ENCODE measurements around the gene EIF2AK2. TPM values are rescaled to one million over a fixed set of nuclear protein-coding genes. Genes with fewer than 3 reads are reported as not detected.

Gene EIF2AK2
- total RNA-seq, 6 donors from 2014 or later: 20.8 to 42.3 (median 29.5) TPM

DNA sequence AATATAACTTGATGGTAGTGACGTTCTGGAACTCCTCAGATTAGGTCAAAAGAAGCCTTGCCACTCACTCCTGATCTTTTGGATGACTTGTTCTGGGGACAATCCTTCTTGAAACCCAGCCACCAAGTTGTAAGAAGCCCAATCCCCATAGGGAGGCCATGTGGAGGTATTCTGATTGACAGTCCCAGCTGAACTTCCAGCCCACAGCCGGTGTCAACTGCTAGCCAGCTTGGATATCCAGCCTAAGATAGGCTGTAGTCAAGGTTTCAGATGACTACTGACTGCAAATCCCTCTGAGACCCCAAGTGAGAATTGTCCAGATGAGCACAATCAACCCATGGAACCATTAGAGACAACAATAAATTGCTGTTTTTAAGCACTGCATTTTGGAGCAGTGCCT is 31.4 kb downstream of the EIF2AK2 start:
- Histone ChIP-seq H3K27me3 (no peaks in the 10 kb centered on the region), H3K4me1 (no peaks in the 10 kb centered on the region), H3K4me3 (no peak overlapping the region), H3K27ac (no peak overlapping the region), H3K9me3 (no peaks in the 10 kb centered on the region), H3K36me3 (peaks cover 21 to 69% (median 36%) of the 10 kb centered on the region in 4 donors)
- TF ChIP-seq, protein P1, sequence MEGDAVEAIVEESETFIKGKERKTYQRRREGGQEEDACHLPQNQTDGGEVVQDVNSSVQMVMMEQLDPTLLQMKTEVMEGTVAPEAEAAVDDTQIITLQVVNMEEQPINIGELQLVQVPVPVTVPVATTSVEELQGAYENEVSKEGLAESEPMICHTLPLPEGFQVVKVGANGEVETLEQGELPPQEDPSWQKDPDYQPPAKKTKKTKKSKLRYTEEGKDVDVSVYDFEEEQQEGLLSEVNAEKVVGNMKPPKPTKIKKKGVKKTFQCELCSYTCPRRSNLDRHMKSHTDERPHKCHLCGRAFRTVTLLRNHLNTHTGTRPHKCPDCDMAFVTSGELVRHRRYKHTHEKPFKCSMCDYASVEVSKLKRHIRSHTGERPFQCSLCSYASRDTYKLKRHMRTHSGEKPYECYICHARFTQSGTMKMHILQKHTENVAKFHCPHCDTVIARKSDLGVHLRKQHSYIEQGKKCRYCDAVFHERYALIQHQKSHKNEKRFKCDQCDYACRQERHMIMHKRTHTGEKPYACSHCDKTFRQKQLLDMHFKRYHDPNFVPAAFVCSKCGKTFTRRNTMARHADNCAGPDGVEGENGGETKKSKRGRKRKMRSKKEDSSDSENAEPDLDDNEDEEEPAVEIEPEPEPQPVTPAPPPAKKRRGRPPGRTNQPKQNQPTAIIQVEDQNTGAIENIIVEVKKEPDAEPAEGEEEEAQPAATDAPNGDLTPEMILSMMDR (IDR thresholded peaks at IDR 0.05): no peak
- no peak for TF ChIP-seq POLR2AphosphoS5 (IDR thresholded peaks at IDR 0.05)
- TF ChIP-seq EP300 (IDR thresholded peaks at IDR 0.05): no peak
- no peak for TF ChIP-seq POLR2A (IDR thresholded peaks at IDR 0.05)
- DNase-seq (no peak), ATAC-seq (ENCODE audit: low FRiP score in 2 of 2) (no peak)
- WGBS, 2 donors: 98 to 100% methylated on average over 2 of the region's 2 CpGs

DNA sequence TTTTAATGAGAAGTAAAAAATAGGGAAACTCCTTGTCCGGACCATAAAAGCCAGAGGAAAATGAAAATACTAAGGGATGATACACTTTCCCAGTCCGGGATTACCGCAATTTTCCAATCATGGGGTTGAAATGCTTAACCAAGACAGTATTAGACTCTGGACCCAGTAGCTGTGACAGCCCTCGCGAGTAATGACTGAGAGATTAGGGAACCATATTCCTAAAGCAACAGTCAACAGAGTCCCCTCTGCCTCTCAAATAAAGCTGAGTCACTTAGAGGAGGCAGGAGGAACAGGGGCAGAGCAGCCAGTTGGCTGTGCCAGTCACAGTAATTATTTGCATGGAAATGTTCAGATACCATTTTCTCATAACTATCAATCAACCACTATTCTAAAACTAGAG is 37.6 kb downstream of the EIF2AK2 start:
- no peaks in the 10 kb centered on the region for H3K9me3 ChIP-seq
- WGBS, 2 donors: 90 to 94% methylated on average over 5 of the region's 5 CpGs
- H3K27ac ChIP-seq: no peak overlapping the region
- ATAC-seq (ENCODE audit: low FRiP score in 2 of 2) (no peak), DNase-seq (no peak)
- H3K27me3 ChIP-seq: no peaks in the 10 kb centered on the region
- TF ChIP-seq POLR2A (IDR thresholded peaks at IDR 0.05) (no peak), POLR2AphosphoS5 (IDR thresholded peaks at IDR 0.05) (no peak), EP300 (IDR thresholded peaks at IDR 0.05) (no peak)
- TF ChIP-seq, protein P1 (IDR thresholded peaks at IDR 0.05): no peak
- H3K36me3 ChIP-seq: peaks cover 12 to 91% (median 44%) of the 10 kb centered on the region in 4 donors
- no peaks in the 10 kb centered on the region for H3K4me1 ChIP-seq
- no peak overlapping the region for H3K4me3 ChIP-seq

DNA sequence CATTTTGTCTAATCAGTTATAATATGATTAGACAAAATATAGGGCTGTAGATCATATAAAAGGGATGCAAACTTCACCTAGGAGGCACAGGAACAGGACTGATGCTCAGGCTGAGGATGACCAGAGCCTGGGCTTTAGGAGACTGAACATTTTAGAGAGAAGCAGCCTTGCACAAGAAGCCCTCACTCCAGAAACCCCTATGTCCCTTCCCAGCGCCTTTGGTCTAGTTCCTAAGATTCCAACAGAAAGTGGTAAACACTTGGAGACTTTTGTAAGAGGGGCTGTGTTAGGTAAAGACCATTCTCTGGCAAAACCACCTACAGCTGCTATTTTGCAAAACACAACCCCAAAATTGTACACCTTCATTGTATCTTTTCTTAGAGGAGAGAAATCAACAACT is 39.2 kb downstream of the EIF2AK2 start:
- DNase-seq (no peak), ATAC-seq (ENCODE audit: low FRiP score in 2 of 2) (no peak)
- TF ChIP-seq EP300 (IDR thresholded peaks at IDR 0.05): no peak
- TF ChIP-seq POLR2A (IDR thresholded peaks at IDR 0.05): no peak
- TF ChIP-seq POLR2AphosphoS5 (IDR thresholded peaks at IDR 0.05): no peak
- Histone ChIP-seq H3K36me3 (peaks cover 12 to 93% (median 38%) of the 10 kb centered on the region in 4 donors), H3K4me1 (no peaks in the 10 kb centered on the region), H3K27me3 (no peaks in the 10 kb centered on the region), H3K4me3 (no peak overlapping the region), H3K27ac (no peak overlapping the region), H3K9me3 (no peaks in the 10 kb centered on the region)
- 89 to 100% methylated on average over 1 of the region's 1 CpG for WGBS, 2 donors

DNA sequence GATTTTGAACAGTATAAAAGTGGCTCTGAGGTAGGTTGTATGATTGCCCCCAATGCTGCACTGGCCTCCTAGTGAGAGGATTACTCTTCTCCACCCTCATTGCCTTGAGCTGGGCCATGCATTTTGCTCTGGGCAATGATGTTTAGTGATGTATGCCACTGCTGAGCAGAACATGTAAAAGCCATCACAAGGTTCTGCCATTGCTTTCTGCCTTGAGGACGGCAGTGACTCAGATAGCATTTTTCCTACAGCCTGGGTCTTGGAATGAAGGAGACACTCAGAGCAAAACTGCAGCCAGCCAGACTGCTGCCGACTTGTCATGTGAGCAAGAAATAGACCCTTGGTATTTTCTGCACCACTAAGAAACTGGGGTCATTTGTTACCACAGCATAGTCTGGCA is 44.8 kb downstream of the EIF2AK2 start:
- Histone ChIP-seq H3K4me1 (no peaks in the 10 kb centered on the region), H3K27ac (no peak overlapping the region), H3K4me3 (no peak overlapping the region), H3K36me3 (peaks cover 8 to 89% (median 38%) of the 10 kb centered on the region in 4 donors), H3K27me3 (no peaks in the 10 kb centered on the region), H3K9me3 (no peaks in the 10 kb centered on the region)
- DNase-seq (no peak), ATAC-seq (ENCODE audit: low FRiP score in 2 of 2) (no peak)
- WGBS, 2 donors: 57 to 63% methylated on average over 2 of the region's 2 CpGs
- TF ChIP-seq POLR2A (IDR thresholded peaks at IDR 0.05) (no peak), POLR2AphosphoS5 (IDR thresholded peaks at IDR 0.05) (no peak), EP300 (IDR thresholded peaks at IDR 0.05) (no peak)
- TF ChIP-seq, protein P1 (IDR thresholded peaks at IDR 0.05): no peak

DNA sequence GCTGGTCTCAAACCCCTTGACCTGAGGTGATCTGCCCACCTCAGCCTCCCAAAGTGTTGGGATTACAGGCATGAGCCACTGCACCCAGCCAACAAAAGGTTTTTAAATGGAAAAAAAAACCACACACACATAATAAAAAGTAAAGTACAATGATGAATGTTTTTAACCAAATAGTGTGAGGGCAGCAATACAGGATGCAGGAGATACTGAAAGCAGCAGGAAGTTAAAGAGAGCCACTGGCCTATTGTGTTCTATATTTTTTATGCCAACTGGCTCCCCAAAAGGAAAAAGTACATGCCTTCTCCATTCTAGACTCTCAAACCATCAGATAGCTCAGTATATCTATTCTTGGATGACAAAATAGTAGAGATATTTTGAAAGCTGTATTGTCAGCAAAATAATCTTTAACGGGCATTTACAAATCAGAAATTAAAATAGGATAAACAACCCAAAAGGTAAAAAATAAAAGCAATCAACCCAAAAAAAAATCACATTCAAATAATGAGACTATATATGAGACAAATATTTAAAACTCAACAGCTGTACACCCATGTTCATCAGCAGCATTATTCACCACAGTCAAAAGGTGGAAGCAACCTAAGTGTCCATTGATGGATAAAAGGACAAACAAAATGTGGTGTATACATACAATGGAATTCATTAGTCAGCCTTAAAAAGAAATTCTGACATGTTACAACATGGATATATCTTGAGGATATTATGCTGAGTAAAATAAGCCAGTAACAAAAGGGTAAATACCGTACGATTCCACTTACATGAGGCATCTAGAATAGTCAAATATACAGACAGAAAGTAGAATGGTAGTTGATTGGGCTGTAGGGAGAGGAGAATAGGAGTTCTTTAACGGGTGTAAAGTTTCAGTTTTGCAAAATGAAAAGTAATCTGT is 46.2 kb downstream of the EIF2AK2 start:
- no peak for TF ChIP-seq POLR2AphosphoS5 (IDR thresholded peaks at IDR 0.05)
- no peak for TF ChIP-seq POLR2A (IDR thresholded peaks at IDR 0.05)
- TF ChIP-seq, protein P1 (IDR thresholded peaks at IDR 0.05): no peak
- TF ChIP-seq EP300 (IDR thresholded peaks at IDR 0.05): no peak
- 93 to 95% methylated on average over 4 of the region's 4 CpGs for WGBS, 2 donors
- no peaks in the 10 kb centered on the region for H3K4me1 ChIP-seq
- H3K4me3 ChIP-seq: no peak overlapping the region
- peaks cover 8 to 91% (median 38%) of the 10 kb centered on the region in 4 donors for H3K36me3 ChIP-seq
- DNase-seq (no peak), ATAC-seq (ENCODE audit: low FRiP score in 2 of 2) (no peak)
- H3K27ac ChIP-seq: no peak overlapping the region
- H3K27me3 ChIP-seq: no peaks in the 10 kb centered on the region
- no peaks in the 10 kb centered on the region for H3K9me3 ChIP-seq
